ACHN (cell line): ENCODE results near the gene CFAP126.
"Not testable (repeated sequence)": the region's sequence is repeated elsewhere in the genome, so short reads cannot be mapped to it uniquely, and the experiment has no call there.

ENCODE experiments used
- DNase-seq: peaks from one replicate; pipeline ENCODE4 v3.0.0-alpha.2; 2015
- in situ Hi-C: cut with HindIII; loops from 2 replicates; pipeline ENCODE4 v1.10.0; 2017; ENCODE audit warnings: low sequenced_read_pairs, low pct_ligation_motif_present, low pct_unique_long_range_greater_than_20kb

CFAP126 gene, protein sequence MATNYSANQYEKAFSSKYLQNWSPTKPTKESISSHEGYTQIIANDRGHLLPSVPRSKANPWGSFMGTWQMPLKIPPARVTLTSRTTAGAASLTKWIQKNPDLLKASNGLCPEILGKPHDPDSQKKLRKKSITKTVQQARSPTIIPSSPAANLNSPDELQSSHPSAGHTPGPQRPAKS

DNA sequence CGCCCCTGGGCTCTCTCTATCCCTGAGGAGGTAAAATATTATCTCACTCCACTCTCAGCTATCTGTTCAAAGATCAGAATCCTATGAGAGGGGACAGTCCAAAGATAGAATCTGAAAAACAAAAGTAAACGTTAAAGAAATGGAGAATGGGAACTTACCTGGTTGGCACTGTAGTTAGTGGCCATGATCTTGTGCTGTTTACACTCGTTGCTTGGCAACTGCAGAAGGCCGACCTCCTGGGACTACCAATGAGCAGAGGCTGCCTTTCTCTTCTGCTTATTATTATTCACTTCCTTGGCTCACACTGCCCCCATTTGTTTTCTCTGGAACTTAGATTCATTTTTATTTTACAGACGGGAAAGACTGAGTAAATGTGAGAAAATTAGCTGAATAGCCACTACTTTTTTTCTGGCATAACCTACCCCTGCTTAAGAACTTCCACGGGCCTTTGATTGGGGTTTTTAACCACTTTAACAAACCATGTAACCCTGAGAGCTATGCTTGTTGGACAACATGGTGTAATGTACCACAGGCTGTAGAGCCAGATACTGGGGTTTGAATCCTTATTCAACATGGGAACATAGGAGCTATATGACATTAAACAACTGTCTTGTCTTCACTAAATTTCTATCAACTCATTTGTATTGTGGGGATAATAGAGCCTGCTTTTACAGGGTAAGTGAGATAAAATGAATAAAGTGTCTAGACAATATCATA, at the start of gene CFAP126:
CFAP126 (minus strand) TSS at position 193 of the 717 bp plus-strand sequence; CDS start at position 185, 8 bp downstream.
- DNase-seq: peak; percentile 86
- in situ Hi-C loops: no loop called here

DNA sequence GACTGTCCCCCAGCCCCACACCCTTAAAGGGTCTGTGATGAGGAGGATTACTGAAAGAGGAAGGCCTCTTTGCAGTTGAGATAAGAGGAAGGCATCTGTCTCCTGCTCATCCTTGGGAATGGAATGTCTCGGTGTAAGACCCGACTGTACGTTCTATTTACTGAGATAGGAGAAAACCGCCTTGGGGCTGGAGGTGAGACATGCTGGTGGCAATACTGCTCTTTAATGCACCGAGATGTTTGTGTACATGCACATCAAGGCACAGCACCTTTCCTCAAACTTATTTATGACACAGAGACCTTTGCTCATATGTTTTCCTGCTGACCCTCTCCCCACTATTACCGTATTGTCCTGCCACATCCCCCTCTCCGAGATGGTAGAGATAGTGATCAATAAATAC, 45.4 kb upstream of the CFAP126 start:
- DNase-seq, in situ Hi-C loops: not testable (repeated sequence)

DNA sequence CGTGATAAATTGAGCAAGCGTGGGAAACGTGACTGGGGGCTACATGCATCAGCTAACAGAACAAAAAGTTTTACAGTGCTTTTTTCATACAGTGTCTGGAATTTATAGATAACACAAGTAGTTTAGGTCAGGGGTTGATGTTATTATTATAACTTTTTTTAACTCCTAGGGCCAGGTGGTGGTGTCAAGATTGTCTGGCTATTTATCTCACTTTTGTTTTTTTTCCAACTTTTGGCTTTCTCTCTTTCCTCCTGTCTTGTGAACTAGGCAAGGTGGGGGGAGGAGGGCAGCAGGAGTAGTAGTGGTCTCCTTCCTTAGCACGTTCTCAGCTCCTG, 42.9 kb upstream of the CFAP126 start:
- in situ Hi-C loops, DNase-seq: not testable (repeated sequence)

DNA sequence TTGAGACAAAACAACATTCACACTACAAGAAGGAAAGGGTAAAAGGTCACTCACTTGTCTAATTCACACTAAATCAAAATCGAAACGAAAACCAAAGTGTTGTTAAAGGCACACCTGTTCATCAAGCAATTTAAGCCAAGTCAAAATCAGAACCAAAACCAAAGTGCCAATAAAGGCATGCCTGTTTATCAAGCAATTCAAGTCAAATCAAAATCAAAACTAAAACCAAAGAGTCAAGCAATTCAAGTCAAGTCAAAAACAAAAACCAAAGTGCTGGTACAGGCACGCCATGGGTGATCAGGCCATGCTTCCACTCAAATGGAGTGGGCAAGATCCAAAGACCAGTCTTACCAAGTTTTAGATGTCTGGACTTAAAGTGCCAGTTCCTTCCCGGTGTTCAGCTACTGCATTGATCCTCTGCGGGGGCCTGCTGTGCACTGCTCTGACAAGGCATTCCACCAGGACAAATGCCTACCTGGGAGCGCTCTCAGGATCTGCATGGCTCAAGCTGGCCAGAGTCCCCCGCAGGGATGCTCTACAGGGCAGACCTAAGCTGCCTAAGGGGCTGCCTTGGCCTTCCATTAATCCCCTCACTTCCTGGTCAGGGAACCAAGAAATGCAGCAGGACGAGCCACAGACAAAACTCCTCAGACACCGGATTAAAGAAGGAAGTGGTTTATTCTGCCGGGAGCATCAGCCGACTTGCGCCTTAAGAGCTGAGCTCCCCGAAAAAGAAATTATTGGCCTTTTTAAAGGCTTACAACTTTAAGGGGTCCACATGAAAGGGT, 42.4 kb upstream of the CFAP126 start:
- DNase-seq, in situ Hi-C loops: not testable (repeated sequence)

DNA sequence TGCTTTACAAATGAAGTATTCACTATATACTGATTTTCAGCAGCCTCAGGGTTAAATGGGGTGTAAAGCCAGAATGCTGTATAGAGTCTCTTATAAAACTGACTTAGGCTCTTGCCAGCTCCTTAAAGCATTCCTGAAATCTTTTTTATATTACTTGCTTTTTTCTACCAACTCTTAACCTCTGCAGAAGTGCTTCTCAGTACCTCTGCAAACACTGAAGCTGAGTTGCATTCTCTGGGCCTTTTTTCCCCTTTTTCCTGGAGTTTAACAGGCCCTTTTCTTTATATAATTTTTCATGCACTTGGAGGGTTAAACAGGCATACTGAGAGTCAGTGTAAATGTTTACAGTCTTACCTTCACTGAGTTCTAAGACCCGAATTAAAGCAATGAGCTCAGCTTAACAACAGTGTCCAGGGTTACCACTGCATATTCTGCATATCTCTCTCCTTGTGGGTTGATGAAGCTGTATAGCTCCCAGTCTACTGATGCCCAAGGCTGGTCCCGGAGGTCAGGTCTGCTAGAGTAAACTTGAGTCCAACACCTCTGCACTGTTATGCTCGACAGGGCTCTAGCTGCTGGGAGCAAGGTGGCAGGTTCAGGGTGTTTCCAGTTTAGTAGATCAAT, 40.9 kb upstream of the CFAP126 start:
- DNase-seq: no peak
- in situ Hi-C loops: no loop called here

DNA sequence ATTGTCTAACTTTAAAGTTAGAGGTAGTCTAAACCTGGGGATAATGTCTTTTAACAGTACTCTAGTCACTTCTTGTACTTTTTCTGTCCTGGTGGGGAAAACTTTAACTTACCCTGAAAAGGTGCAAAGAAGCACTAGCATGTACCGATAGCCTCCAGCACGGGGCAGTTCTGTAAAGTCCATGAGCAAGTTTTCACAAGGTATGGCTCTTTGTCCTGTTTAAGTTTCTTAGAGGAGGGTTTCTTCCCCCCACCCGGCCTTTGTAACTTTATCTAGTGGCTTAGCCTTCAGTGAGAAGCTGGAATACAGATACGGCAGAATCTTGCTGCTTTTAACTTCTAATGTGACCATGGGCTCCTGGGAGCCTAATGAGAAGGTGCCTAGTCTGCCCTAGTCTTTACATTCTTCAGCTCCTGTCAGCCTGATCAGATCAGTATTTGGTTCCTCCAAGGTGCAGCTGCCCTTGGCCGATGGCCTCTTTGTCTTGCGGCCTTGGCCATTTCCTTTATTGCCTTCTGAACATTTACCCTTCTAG, 39.8 kb upstream of the CFAP126 start:
- DNase-seq: no peak
- in situ Hi-C loops: no loop called here

DNA sequence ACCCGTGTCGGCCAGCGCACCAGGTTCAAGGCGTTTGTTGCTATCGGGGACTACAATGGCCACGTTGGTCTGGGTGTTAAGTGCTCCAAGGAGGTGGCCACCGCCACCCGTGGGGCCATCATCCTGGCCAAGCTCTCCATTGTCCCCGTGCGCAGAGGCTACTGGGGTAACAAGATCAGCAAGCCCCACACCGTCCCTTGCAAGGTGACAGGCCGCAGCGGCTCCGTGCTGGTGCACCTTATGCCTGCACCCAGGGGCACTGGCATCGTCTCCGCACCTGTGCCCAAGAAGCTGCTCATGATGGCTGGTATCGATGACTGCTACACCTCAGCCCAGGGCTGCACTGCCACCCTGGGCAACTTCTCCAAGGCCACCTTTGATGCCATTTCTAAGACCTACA, 38.9 kb upstream of the CFAP126 start:
- in situ Hi-C loops, DNase-seq: not testable (repeated sequence)

DNA sequence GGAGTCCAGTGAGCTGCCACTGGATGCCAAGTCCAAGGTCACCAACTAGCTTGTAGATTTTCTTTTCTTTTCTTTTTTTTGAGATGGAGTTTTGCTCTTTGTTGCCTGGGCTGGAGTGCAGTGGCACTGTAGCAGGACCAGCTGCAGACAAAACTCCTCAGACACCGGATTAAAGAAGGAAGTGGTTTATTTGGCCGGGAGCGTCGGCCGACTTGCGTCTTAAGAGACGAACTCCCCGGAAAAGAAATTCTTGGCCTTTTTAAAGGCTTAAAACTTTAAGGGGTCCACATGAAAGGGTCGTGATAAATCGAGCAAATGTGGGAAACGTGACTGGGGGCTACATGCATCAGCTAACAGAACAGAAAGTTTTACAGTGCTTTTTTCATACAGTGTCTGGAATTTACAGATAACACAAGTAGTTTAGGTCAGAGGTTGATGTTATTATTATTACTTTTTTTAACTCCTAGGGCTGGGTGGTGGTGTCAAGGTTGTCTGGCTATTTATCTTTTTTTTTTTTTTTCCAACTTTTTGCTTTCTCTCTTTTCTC, 36.4 kb upstream of the CFAP126 start:
- in situ Hi-C loops: no loop called here
- DNase-seq: no peak

DNA sequence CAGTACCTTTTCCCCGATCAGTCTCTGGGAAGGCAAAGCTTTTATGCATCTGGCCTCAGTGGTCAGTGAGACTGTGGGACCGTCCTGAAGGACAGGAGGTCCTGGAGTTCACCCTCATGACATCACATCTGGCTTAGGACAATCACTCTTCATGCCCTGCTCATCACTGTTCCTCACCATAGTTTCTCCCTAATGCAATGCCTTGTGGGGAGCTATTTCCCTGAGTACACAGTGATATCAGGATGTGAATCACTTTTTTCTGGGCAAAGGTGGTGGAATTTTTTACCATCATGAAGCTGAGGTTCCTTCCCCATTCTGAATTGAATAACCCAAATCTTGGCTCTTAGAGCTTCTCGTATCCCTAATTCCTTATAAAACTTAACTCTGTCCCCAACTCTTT, 34.8 kb upstream of the CFAP126 start:
- DNase-seq: no peak
- in situ Hi-C loops: no loop called here

DNA sequence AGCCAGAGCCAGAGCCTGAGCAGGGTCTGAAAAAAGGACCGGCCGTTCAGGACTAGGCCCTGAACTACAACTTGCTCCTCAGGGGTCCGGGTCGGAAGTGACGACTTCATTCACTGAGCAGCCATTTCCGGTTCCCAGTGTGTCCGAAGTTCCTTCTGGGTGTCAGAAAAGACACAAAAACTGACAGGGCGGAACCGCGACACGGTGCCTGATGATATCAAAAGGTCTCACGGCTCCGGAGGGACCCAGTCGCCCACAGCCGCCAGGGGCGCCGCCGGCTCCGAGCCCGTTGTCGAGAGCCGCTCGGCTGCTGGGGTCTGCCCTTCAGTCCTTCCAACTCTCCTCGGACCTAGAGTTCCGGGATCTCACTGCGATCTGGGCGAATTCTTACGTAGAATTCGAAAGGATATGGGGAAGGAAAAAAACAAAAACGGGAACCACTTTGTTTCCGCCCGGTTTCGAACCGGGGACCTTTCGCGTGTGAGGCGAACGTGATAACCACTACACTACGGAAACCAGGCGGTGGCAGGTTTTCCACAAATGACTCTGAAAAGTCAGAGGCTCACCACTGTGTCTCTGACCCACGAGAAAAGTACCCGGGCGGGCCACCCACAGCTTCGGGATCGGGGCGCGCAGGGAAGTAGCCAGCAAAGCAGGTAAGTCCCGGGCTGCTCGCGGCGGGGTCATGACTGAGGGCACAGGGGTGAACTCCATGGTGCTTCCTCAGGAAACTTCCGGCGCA, 31.8 kb upstream of the CFAP126 start:
- in situ Hi-C loops: no loop called here
- peak; percentile 92 for DNase-seq

DNA sequence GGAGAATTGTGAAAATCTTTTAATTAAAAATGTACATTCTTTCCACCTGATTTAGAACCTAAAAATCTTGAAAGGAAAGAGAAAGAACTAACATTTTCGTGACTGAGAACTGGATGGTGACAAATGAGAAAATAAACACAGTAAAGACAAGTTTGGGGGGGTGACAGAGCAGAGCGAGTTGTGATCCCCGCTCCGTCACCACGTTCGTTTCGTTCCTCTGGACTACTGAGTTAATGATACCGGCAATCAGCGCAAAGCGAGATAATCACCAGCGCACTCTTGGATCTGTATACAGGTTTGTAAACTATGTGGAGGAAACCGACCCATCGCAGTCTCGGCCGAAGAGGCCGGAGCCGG, 31.2 kb upstream of the CFAP126 start:
- in situ Hi-C loops: no loop called here
- DNase-seq: no peak

DNA sequence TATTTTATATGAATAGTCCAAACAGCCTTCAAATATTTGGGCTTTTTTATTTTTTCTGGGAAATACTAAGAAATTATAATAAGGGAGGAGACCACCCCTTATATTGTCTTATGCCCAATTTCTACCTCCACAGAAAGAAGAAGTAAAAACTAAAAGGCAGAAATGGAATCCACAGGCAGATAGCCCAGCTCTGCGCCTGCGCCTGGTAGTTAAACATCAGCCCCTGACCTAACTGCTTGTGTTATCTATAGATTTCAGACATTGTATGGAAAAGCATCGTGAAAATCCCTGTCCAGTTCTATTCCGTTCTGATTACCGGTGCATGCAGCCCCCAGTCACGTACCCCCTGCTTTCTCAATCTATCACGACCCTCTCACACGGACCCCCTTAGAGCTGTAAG, 29.4 kb upstream of the CFAP126 start:
- in situ Hi-C loops, DNase-seq: not testable (repeated sequence)

DNA sequence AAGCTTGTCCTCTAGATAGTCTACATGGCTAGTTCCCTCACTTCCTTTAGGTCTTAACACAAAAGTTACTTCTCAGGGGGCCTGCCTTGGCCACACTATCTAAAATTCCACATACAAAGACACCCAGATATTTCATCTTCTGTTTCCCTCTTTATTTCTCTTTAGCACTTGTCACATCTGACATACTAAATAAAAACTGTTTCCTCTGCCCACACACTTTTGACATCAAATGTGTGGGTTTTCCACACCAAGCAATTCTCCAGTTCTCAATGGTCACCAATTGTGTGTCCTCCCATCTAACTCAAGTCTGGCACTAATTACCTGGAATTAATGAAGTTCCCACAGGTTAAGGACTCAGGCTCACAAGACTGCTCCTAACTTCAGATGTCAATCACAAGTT, 25.5 kb upstream of the CFAP126 start:
- in situ Hi-C loops: no loop called here

DNA sequence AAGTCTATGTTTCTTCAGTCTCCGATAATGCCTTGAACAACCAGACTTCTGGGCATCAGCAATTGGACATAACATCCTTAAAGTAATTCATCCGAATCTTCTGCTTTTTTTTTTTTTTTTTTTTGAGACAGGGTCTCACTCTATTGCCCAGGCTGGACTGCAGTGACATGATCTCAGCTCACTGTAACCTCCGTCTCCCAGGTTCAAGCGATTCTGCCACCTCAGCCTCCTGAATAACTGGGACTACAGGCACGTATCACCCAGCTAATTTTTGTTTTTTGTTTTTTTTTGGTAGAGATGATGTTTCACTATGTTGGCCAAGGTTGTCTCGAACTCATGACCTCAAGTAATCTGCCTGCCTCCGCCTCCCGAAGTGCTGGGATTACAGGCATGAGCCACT, 23.9 kb upstream of the CFAP126 start:
- no peak for DNase-seq

More for the DNA sequence above, 25.5 kb upstream of the CFAP126 start:
- DNase-seq: no peak

DNA sequence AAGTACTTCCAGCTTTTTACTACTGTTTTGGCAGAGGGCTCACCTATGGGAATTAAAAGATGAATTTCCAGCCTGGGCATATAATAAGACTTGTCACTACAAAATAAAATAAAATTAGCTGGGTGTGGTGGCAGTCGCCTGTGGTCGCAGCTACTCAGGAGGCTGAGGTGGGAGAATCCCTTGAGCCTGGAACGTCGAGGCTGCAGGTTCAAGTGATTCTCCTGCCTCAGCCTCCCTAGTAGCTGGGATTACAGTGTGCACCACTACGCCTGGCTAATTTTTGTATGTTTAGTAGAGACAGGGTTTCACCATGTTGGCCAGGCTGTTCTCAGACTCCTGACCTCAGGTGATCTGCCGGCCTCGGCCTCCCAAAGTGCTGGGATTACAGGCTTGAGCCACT, 23.5 kb upstream of the CFAP126 start:
- DNase-seq, in situ Hi-C loops: not testable (repeated sequence)

More for the DNA sequence above, 23.9 kb upstream of the CFAP126 start:
- in situ Hi-C loops: no loop called here

DNA sequence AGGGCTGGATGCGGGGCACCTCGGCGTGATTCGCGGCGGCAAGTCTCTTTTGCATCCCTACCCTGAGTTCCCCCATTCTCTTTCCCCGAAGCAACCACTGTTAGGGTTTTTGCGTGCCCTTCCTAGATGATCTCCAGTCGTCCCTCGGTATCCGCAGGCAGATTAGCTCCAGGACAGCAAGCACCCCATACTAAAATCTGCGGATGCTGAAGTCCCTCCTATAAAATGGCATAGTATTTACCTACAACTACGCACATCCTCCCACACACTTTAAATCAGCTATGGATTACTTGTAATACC, 22.8 kb upstream of the CFAP126 start:
- DNase-seq: no peak
- in situ Hi-C loops: no loop called here

DNA sequence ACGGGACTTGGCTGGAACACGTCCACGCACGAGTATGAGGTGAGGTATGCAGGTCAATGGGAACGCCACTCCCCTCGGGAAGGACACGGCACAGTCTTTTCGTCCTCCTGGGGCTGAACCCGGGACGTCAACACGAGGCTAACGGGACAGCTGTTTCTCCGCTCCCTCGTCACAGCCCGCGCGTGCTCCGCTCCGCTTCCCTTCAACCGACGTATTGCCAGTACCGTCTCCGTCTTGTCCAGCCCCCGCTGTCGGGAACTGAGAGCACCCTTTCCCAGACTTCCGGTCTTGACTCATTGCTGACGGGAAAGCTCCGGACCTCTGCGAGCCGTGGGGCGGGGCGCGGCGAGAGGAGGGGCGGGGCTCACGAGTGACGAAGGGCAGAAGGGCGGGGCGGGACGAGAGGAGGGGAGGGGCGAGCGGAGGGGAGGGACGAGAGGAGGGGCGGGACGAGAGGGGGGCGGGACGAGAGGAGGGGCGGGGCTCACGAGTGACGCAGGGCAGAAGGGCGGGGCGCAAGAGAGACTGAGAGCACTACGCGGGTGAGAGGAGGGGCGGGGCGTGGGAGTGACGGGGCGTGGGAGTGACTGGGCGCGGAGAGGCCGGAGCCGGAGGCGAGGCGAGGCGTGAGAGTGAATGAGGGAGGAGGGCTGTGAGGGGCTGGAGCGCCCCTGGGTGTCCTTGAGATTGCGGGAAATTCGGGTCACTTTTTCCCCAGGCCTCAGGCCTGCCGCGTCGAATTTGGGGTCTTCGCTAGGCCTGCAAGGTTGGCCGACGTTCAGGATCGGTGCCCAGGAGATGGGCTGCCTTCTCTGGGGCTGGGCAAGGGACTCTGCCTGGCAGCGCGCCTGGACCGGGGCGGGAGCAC, 22.2 kb upstream of the CFAP126 start:
- in situ Hi-C loops: no loop called here
- DNase-seq: peak; percentile 99
